ENCODE measurements around the gene SRPRB.

SRPRB gene

GRCh38 chr3:133837487-133838295 lies 32.1 kb downstream of the SRPRB start:
- Histone ChIP-seq H3F3A (ENCODE audit: insufficient read depth, low read length) (no peaks in the 10 kb centered on the region), H3K27me3 (replicated peaks; ENCODE audit: insufficient read depth, low read length) (no peaks in the 10 kb centered on the region), H3K9ac (ENCODE audit: low read length) (no peak overlapping the region), H3K4me2 (ENCODE audit: low read depth, low read length) (no peak overlapping the region), H4K20me1 (ENCODE audit: insufficient read depth, low read length) (no peaks in the 10 kb centered on the region), H3K4me1 (ENCODE audit: low read length) (no peaks in the 10 kb centered on the region), H3K4me3 (ENCODE audit: low read length) (no peak overlapping the region), H2AFZ (ENCODE audit: low read length) (no peak overlapping the region), H3K9me3 (replicated peaks; ENCODE audit: insufficient read depth, low read length) (no peaks in the 10 kb centered on the region), H3K9me2 (replicated peaks; ENCODE audit: insufficient read depth, low read length) (no peaks in the 10 kb centered on the region), H3K27ac (ENCODE audit: low read length) (no peak overlapping the region), H3K79me2 (ENCODE audit: low read length) (no peaks in the 10 kb centered on the region), H3K36me3 (replicated peaks; ENCODE audit: insufficient read depth, low read length) (no peaks in the 10 kb centered on the region)
- no peak for DNase-seq
- TF ChIP-seq EZH2phosphoT487 (IDR thresholded peaks at IDR 0.05; ENCODE audit: low read length) = no peak
- no peak for TF ChIP-seq EZH2 (optimal IDR thresholded peaks at IDR 0.05; ENCODE audit: low read depth, low read length)
- TF ChIP-seq CTCF (IDR thresholded peaks at IDR 0.05; ENCODE audit: low read length) = no peak

- Histone ChIP-seq H3K27ac (ENCODE audit: low read length) (no peak overlapping the region), H3K9ac (ENCODE audit: low read length) (no peak overlapping the region), H2AFZ (ENCODE audit: low read length) (no peak overlapping the region), H3K27me3 (replicated peaks; ENCODE audit: insufficient read depth, low read length) (no peaks in the 10 kb centered on the region), H3K4me3 (ENCODE audit: low read length) (no peak overlapping the region), H3K4me2 (ENCODE audit: low read depth, low read length) (no peak overlapping the region), H4K20me1 (ENCODE audit: insufficient read depth, low read length) (no peaks in the 10 kb centered on the region), H3K4me1 (ENCODE audit: low read length) (no peaks in the 10 kb centered on the region), H3F3A (ENCODE audit: insufficient read depth, low read length) (no peaks in the 10 kb centered on the region), H3K36me3 (replicated peaks; ENCODE audit: insufficient read depth, low read length) (no peaks in the 10 kb centered on the region), H3K79me2 (ENCODE audit: low read length) (no peaks in the 10 kb centered on the region), H3K9me3 (replicated peaks; ENCODE audit: insufficient read depth, low read length) (no peaks in the 10 kb centered on the region), H3K9me2 (replicated peaks; ENCODE audit: insufficient read depth, low read length) (no peaks in the 10 kb centered on the region)
- no peak for DNase-seq
- TF ChIP-seq EZH2 (optimal IDR thresholded peaks at IDR 0.05; ENCODE audit: low read depth, low read length) = no peak
- TF ChIP-seq EZH2phosphoT487 (IDR thresholded peaks at IDR 0.05; ENCODE audit: low read length) = no peak
- no peak for TF ChIP-seq CTCF (IDR thresholded peaks at IDR 0.05; ENCODE audit: low read length)
These were observed 32.7 kb downstream of the SRPRB start for GRCh38 chr3:133838296-133838789.

GRCh38 chr3:133838916-133839800 lies 33.5 kb downstream of the SRPRB start:
- Histone ChIP-seq H3K9me3 (replicated peaks; ENCODE audit: insufficient read depth, low read length) (no peaks in the 10 kb centered on the region), H2AFZ (ENCODE audit: low read length) (no peak overlapping the region), H3K79me2 (ENCODE audit: low read length) (no peaks in the 10 kb centered on the region), H3K4me3 (ENCODE audit: low read length) (no peak overlapping the region), H3K27me3 (replicated peaks; ENCODE audit: insufficient read depth, low read length) (no peaks in the 10 kb centered on the region), H3K27ac (ENCODE audit: low read length) (no peak overlapping the region), H3F3A (ENCODE audit: insufficient read depth, low read length) (no peaks in the 10 kb centered on the region), H3K4me2 (ENCODE audit: low read depth, low read length) (no peak overlapping the region), H3K9ac (ENCODE audit: low read length) (no peak overlapping the region), H3K36me3 (replicated peaks; ENCODE audit: insufficient read depth, low read length) (no peaks in the 10 kb centered on the region), H4K20me1 (ENCODE audit: insufficient read depth, low read length) (no peaks in the 10 kb centered on the region), H3K4me1 (ENCODE audit: low read length) (no peaks in the 10 kb centered on the region), H3K9me2 (replicated peaks; ENCODE audit: insufficient read depth, low read length) (no peaks in the 10 kb centered on the region)
- no peak for DNase-seq
- no peak for TF ChIP-seq EZH2phosphoT487 (IDR thresholded peaks at IDR 0.05; ENCODE audit: low read length)
- no peak for TF ChIP-seq CTCF (IDR thresholded peaks at IDR 0.05; ENCODE audit: low read length)
- TF ChIP-seq EZH2 (optimal IDR thresholded peaks at IDR 0.05; ENCODE audit: low read depth, low read length) = no peak

Measured in MM.1S (cell line).